ENCODE measurements around the gene FBLN5.
A peak's percentile ranks its signal among the peaks of the same experiment; 100 is the strongest.

Gene FBLN5

GRCh38 chr14:91945751-91946621 is 1.5 kb downstream of the FBLN5 start:
- no peak for DNase-seq

GRCh38 chr14:91942946-91943345 is 4.5 kb downstream of the FBLN5 start:
- DNase-seq: no peak

- DNase-seq: no peak
Observed at GRCh38 chr14:91942128-91942527, 5.4 kb downstream of the FBLN5 start.

GRCh38 chr14:91940209-91940608 is 7.3 kb downstream of the FBLN5 start:
- DNase-seq: no peak

- no peak for DNase-seq
Observed at GRCh38 chr14:91935586-91935985, 11.9 kb downstream of the FBLN5 start.

- DNase-seq: no peak
Observed at GRCh38 chr14:91934554-91935285, 12.8 kb downstream of the FBLN5 start.

- DNase-seq: no peak
Observed at GRCh38 chr14:91931478-91932088, 15.9 kb downstream of the FBLN5 start.

- no peak for DNase-seq
Observed at GRCh38 chr14:91929700-91930099, 17.8 kb downstream of the FBLN5 start.

GRCh38 chr14:91927800-91928199 is 19.7 kb downstream of the FBLN5 start:
- DNase-seq: no peak

- DNase-seq: no peak
Observed at GRCh38 chr14:91927191-91927590, 20.3 kb downstream of the FBLN5 start.

- DNase-seq: no peak
Observed at GRCh38 chr14:91926131-91926890, 21.2 kb downstream of the FBLN5 start.

- no peak for DNase-seq
Observed at GRCh38 chr14:91925727-91926121, 21.8 kb downstream of the FBLN5 start.

GRCh38 chr14:91925001-91925726 is 22.3 kb downstream of the FBLN5 start:
- DNase-seq: no peak

- DNase-seq: no peak
Observed at GRCh38 chr14:91920526-91920925, 27.0 kb downstream of the FBLN5 start.

GRCh38 chr14:91919814-91920213 is 27.7 kb downstream of the FBLN5 start:
- no peak for DNase-seq

GRCh38 chr14:91918186-91918883 is 29.2 kb downstream of the FBLN5 start:
- no peak for DNase-seq

- DNase-seq: no peak
Observed at GRCh38 chr14:91912035-91912434, 35.5 kb downstream of the FBLN5 start.

GRCh38 chr14:91911474-91912032 is 35.9 kb downstream of the FBLN5 start:
- peak; percentile 86 for DNase-seq

- DNase-seq: no peak
Observed at GRCh38 chr14:91910196-91910595, 37.3 kb downstream of the FBLN5 start.

GRCh38 chr14:91906374-91906773 is 41.1 kb downstream of the FBLN5 start:
- DNase-seq: no peak

- no peak for DNase-seq
Observed at GRCh38 chr14:91904956-91905645, 42.4 kb downstream of the FBLN5 start.
